Kidney (tissue), 14 donors: ENCODE data around the gene MSI2. TPM values are rescaled to one million over a fixed set of nuclear protein-coding genes. Genes with fewer than 3 reads are reported as not detected.

Experiments used
- DNase-seq, 5 donors: peaks; one replicate each; pipeline ENCODE4 v3.0.0-alpha.2; 2013 to 2020
- FAIRE-seq: peaks from 2 replicates; lab custom pipeline; 2012; peaks lifted over from hg19 to GRCh38; lab: Jason Lieb, UNC
- H3K27ac ChIP-seq, 2 donors: one replicate each; pipeline ENCODE4 v1.7.0; 2013; ENCODE audit warnings: low read depth in 2 of 2, low read length in 2 of 2, inconsistent platforms in 1 of 2
- H3K27me3 ChIP-seq: one replicate; pipeline ENCODE4 v1.7.1; 2013; ENCODE audit warnings: low read length, inconsistent platforms; ENCODE audit not compliant: control insufficient read depth, insufficient read depth
- H3K36me3 ChIP-seq, 3 donors: one replicate each; pipeline versions ENCODE4 v1.7.0 to v1.7.1; 2013; ENCODE audit warnings: low read length in 3 of 3, control low read depth in 1 of 3, inconsistent platforms in 1 of 3; ENCODE audit not compliant: insufficient read depth in 3 of 3, control insufficient read depth in 2 of 3
- H3K4me1 ChIP-seq, 3 donors: one replicate each; pipeline versions ENCODE4 v1.7.0 to v1.7.1; 2013; ENCODE audit warnings: low read length in 3 of 3, inconsistent platforms in 1 of 3, low read depth in 1 of 3; ENCODE audit not compliant: control insufficient read depth in 2 of 3, insufficient read depth in 2 of 3
- H3K4me3 ChIP-seq, 3 donors: one replicate each; pipeline versions ENCODE4 v1.7.0 to v1.8.1; 2013; ENCODE audit warnings: low read length in 3 of 3, control low read depth in 1 of 3, inconsistent platforms in 1 of 3
- H3K9ac ChIP-seq, 3 donors: one replicate each; pipeline versions ENCODE4 v1.7.0 to v1.7.1; 2013; ENCODE audit warnings: low read length in 3 of 3, control low read depth in 1 of 3, inconsistent platforms in 1 of 3
- H3K9me3 ChIP-seq, 3 donors: one replicate each; pipeline versions ENCODE4 v1.7.0 to v1.7.1; 2013; ENCODE audit warnings: low read length in 3 of 3, control low read depth in 1 of 3, inconsistent platforms in 1 of 3; ENCODE audit not compliant: control insufficient read depth in 2 of 3, insufficient read depth in 1 of 3
- intact Hi-C: fragments of 100-400 bp; cut with DNase I; formaldehyde crosslinking; loops from one replicate; pipeline ENCODE4 v1.11.1; 2022
- polyA plus RNA-seq: library from polyadenylated mRNA; stranded (reverse); fragments of 350-450 nt; fragmentation: Illumina TruSeq; extraction: RNeasy Lipid Tissue Mini Kit (QIAGEN cat#74804); gene quantifications from one replicate; pipeline ENCODE4 v1.2.3, GENCODE V29; 2014; ENCODE audit warnings: low read depth, low replicate concordance; ENCODE audit not compliant: insufficient read depth
- total RNA-seq: library from RNA; stranded (reverse); fragmentation: NEBNext Ultra II Directional; extraction: Animal tissue kit (Norgen Biotek cat#: 25700); gene quantifications from one replicate; pipeline ENCODE4 v1.2.1, GENCODE V29; 2021
- TF ChIP-seq, protein P1 (sequence below): IDR thresholded peaks from 3 replicates; pipeline ENCODE4 v1.5.1; 2012; ENCODE audit warnings: mild to moderate bottlenecking, moderate library complexity, borderline replicate concordance; ENCODE audit not compliant: insufficient read depth; ENCODE audit errors: extremely low read depth
- donor health status: control.
- donor health status: control.
- donor health status: control.
- donor health status: control.
- donor health status: control.
- donor health status: DM: yes; HTN: yes; CAD: no.
- donor health status: Normal renal cell carcinoma (clear cell type).

Gene MSI2
- total and polyA plus RNA-seq, 2 donors from 2014 or later, result 69.2 to 151 TPM

DNA sequence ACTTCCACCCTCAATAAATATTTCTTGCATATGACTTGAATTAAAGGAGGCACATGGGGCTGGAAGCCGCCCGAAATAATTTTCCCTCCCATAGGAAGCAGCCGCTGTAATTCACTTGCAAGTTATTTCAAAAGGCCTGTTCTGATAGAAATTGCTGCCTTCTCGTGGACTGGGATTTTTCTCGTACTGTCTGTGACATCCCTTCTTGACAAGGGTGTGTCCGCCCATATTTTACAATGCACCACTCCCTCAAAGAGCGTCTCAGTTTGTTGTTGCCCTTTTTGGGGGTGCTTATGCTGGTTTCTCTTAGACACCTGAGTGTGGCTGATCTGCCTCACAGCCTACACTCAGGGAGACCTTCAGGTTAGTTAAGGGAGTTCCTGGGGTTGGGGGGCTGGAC, 160.0 kb downstream of the MSI2 start:
- Histone ChIP-seq H3K36me3 (no peaks in the 10 kb centered on the region), H3K4me1 (peaks cover 0 to 10% (median 9%) of the 10 kb centered on the region in 3 donors), H3K27ac (no peak overlapping the region), H3K27me3 (no peaks in the 10 kb centered on the region), H3K9ac (no peak overlapping the region), H3K9me3 (no peaks in the 10 kb centered on the region), H3K4me3 (no peak overlapping the region)
- no peak for DNase-seq
- TF ChIP-seq, protein P1, sequence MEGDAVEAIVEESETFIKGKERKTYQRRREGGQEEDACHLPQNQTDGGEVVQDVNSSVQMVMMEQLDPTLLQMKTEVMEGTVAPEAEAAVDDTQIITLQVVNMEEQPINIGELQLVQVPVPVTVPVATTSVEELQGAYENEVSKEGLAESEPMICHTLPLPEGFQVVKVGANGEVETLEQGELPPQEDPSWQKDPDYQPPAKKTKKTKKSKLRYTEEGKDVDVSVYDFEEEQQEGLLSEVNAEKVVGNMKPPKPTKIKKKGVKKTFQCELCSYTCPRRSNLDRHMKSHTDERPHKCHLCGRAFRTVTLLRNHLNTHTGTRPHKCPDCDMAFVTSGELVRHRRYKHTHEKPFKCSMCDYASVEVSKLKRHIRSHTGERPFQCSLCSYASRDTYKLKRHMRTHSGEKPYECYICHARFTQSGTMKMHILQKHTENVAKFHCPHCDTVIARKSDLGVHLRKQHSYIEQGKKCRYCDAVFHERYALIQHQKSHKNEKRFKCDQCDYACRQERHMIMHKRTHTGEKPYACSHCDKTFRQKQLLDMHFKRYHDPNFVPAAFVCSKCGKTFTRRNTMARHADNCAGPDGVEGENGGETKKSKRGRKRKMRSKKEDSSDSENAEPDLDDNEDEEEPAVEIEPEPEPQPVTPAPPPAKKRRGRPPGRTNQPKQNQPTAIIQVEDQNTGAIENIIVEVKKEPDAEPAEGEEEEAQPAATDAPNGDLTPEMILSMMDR, result no peak
- FAIRE-seq, result no peak
- intact Hi-C loops, result no loop called here

DNA sequence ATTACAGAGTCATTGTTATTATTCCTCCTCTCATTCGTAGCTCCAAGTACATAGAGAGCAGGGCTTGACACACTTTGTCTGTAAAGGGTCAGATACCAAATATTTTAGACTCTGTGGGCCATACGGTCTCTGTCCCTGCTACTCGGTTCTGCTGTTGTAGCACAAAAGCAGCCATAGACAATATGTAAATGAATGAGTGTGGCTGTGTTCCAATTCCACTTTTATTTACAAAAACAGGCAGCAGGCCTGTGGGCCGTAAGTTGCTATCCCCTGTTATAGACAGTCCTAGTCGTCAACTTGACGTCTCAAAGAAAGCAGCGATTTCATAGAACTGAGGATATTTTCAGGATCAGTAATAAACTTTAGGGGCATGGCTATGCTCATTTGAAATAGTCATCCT, 161.6 kb downstream of the MSI2 start:
- no peak overlapping the region for H3K9ac ChIP-seq
- peaks cover 0 to 10% (median 10%) of the 10 kb centered on the region in 3 donors for H3K4me1 ChIP-seq
- intact Hi-C loops, result no loop called here
- no peak overlapping the region for H3K4me3 ChIP-seq
- no peak for FAIRE-seq
- TF ChIP-seq, protein P1, result no peak
- H3K36me3 ChIP-seq, result no peaks in the 10 kb centered on the region
- no peaks in the 10 kb centered on the region for H3K27me3 ChIP-seq
- DNase-seq, result no peak
- H3K27ac ChIP-seq, result no peak overlapping the region
- H3K9me3 ChIP-seq, result no peaks in the 10 kb centered on the region

DNA sequence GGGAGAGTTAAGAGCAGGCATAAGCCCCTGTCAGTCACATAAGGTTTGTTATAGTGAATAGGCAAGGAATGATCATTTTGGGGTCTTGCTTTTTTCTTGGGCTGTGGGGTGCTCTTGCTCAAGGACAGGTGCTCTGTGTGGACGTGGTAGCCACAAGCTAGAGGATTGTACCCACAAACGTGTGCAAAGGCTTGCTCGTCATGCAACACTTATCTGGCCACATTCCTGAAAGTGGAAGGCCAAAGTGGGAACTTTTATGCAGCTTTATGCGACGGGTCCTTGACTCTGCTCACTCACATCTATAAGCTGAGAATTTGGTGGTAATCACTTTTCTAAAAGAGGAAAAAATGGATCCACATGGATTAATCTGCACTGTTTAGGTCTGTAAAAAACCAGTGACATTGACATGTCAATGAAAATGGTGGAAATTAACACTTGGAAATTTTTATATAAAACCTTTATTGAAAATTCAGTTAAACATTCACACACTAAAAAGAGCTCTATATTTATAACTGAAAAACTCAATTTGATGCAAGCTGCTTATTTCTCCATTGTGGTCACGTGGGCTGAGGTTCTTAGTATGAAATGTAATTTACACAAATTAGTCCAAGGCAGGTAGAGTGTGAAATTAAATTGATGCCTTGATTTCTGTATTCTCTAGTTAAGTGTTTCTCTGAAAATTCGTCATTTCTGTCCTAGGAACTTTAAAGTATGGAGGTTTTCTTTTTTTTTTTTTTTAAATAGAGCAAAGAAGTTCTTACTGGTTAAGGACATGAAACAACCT, 162.3 kb downstream of the MSI2 start:
- no peak overlapping the region for H3K4me3 ChIP-seq
- H3K4me1 ChIP-seq, result peaks cover 0 to 10% (median 10%) of the 10 kb centered on the region in 3 donors
- H3K27ac ChIP-seq, result no peak overlapping the region
- peak in 2 of 5 donors; percentile 33 to 57 for DNase-seq
- H3K36me3 ChIP-seq, result no peaks in the 10 kb centered on the region
- H3K9me3 ChIP-seq, result no peaks in the 10 kb centered on the region
- FAIRE-seq, result no peak
- no peaks in the 10 kb centered on the region for H3K27me3 ChIP-seq
- intact Hi-C loops, result no loop called here
- H3K9ac ChIP-seq, result no peak overlapping the region
- TF ChIP-seq, protein P1, result no peak
